ENCODE measurements around the gene TMEM252.

TMEM252 gene

DNA sequence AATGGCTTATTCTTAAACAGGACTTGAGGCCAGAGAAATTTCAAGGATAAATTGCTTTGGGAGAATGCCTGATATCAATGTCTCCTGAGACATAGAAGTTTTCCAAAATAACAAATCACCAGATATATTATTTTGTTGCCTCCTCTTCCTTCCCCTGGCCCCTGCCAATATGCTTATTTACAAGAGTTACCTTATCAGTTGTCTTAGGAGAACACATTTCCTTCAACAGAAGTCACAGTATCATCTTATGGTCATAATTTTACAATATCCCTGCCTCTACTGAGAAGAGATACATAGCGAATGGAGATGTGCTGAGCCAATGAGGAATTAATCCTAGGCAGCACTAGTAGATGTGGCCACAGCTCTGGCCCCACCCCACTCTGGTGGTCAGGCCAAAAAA lies 43.1 kb downstream of the TMEM252 start:
- no peak for DNase-seq

DNA sequence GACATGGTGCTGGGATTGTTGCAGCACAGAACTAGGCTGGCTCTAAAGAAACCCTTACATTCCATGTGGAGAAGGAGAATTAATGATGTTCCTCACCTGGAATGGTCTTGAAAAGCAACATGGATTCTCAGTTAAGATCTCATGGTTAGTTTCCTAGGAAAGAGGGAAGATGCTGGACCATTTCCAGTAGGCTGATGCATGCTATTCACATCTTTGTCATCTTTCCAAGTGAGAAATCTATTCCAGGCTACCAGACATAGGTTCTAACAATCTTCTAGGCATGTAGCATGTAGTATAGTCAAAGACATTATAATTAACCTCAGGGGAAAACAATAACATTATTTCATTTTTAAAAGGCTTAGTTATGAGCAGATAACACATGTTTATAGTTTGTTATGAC lies 44.3 kb downstream of the TMEM252 start:
- DNase-seq: no peak

DNA sequence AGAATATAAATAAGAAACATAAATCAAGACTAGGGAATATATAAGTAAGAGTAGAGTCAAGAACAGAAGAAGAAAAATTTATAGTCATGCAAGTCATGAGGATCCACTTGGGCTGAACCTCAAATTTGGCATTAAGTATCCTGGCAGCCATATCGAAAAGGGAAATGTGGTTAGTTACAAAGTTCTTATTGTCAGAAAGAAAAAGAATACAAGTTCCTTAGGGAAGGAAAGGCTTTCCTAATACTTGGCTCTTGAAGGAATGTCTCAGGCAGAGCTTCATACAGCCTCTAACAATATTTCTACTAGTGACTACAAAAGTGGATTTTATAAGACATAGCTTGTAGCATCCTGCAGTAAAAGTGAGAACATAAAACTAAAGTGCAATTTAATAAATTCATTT lies 45.4 kb downstream of the TMEM252 start:
- DNase-seq: no peak

DNA sequence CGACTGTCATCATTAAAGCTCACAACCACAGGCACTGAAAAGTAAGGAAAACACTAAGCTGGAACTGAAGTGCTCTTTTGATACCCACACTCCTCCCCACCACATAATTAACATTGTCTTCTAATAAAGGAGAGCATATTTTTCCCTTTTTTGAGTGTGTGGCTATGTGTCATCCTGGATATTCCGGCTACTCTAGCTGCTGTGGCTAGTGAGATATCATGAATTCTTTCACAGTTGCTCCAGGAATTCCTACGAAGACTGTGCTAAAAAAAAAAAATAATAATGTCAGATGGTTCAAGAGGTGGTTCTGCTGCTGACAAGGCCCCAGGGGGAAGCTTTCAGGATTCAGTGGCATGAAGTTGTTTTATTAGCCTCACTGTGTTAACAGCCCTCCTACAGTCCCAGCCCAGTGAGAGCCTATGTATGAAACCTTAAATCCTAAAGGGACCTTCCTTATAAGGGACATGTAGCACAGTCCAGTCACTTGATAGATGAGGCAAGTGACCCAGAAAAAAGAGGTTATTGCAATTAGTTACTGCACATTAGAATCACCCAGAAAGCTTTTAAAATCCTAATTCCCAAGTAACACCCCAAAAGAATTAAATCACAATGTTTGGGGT lies 46.6 kb downstream of the TMEM252 start:
- DNase-seq: no peak

DNA sequence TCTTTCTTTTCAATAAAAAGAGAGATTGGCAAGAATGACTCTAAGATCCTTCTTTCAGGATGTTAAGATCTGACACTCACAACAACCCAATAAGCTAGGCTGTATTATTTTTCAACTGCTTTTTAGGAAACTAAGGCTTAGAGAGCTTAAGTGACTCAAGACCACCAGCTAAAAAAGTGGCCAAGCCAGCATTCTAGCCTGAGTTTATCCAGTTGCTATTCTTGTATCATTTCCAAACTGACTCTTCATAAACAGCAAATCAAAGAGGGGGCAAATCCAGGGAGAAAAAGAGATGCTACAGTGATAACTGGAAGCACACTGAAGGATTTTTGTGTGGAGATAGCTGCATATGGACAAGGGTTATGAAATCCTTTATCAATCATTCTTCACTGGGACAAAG lies 47.1 kb downstream of the TMEM252 start:
- no peak for DNase-seq

DNA sequence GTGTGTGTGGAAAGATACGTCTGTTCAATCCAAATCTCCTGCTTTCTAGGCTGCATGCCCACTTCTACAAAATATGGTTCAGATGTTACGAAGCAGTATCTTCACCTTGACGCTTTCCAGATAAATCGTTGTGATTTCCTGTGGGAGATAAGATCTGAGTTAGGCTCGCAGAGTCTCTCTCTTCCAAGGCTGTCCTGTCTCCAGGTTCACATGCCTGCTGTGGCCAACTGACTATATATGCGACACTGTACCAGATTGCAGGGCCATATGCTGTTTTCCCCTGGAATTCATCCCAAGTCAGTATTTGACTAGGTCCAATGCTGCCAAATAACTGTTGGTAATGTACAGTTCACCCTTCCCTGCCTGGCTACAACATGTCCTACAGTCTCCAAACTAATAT lies 47.9 kb downstream of the TMEM252 start:
- no peak for DNase-seq

DNA sequence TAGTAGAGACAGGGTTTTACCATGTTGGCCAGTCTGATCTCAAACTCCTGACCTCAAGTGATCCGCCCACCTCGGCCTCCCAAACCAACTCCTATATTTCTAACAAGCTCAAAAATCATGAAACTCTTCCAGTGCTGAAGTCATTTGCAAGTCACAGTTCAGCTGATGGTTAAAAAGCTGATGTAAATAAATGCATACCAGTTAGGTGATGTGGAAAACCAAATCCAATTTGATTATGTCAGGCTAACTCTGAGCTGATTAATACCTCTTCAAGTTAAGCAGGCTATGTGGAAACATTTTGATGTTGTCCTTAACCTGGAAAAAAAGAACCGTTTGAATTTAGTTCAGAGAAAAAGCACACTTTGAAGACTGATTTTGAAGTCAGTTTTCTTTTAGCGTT lies 51.0 kb downstream of the TMEM252 start:
- no peak for DNase-seq

DNA sequence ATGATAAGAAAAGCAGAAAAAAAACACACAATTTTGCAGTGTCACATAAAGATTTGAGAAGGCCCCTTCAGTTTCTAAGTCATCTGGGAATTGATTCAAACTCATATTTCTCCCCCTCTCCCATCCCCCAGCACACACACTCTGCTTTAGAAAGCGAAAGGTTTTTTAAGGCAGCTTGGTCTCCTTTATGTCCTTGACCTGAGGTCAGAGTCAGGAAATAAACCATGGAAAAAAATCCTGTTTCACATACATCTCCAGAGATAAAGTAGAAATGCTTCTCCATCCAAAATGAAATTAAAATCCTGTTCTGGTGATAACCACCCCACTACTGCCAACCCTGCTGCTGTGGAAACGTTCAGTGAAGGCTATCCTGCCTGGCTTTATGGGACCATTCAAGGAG lies 52.6 kb downstream of the TMEM252 start:
- DNase-seq: no peak

All from NCI-H187 treated with DMSO at 0.1 percent for 48 hours (cell line).